ENCODE results near the gene IMMP2L.

The IMMP2L gene

GRCh38 chr7:111229916-111230315, 332.4 kb downstream of the IMMP2L start:
- no peak overlapping the region for H3K9ac ChIP-seq (ENCODE audit: low read depth, low read length)
- H3K9me3 ChIP-seq (ENCODE audit: control insufficient read depth, insufficient read depth, low read length): no peaks in the 10 kb centered on the region
- peaks cover 19% of the 10 kb centered on the region; the same call in 1 of the 2 replicates for H3K4me1 ChIP-seq (ENCODE audit: insufficient read depth, low read length)
- H3K36me3 ChIP-seq (ENCODE audit: insufficient read depth, low read length): no peaks in the 10 kb centered on the region

GRCh38 chr7:111229181-111229740, 333.0 kb downstream of the IMMP2L start:
- H3K36me3 ChIP-seq (ENCODE audit: insufficient read depth, low read length): no peaks in the 10 kb centered on the region
- H3K4me1 ChIP-seq (ENCODE audit: insufficient read depth, low read length): peaks cover 19% of the 10 kb centered on the region; the same call in 1 of the 2 replicates
- H3K9me3 ChIP-seq (ENCODE audit: control insufficient read depth, insufficient read depth, low read length): no peaks in the 10 kb centered on the region
- H3K9ac ChIP-seq (ENCODE audit: low read depth, low read length): no peak overlapping the region

GRCh38 chr7:111228437-111228836, 333.9 kb downstream of the IMMP2L start:
- H3K9me3 ChIP-seq (ENCODE audit: control insufficient read depth, insufficient read depth, low read length): no peaks in the 10 kb centered on the region
- H3K9ac ChIP-seq (ENCODE audit: low read depth, low read length): no peak overlapping the region
- H3K4me1 ChIP-seq (ENCODE audit: insufficient read depth, low read length): peaks cover 19% of the 10 kb centered on the region; the same call in 1 of the 2 replicates
- no peaks in the 10 kb centered on the region for H3K36me3 ChIP-seq (ENCODE audit: insufficient read depth, low read length)

- H3K36me3 ChIP-seq (ENCODE audit: insufficient read depth, low read length): no peaks in the 10 kb centered on the region
- H3K4me1 ChIP-seq (ENCODE audit: insufficient read depth, low read length): peaks cover 12% of the 10 kb centered on the region; the same call in 1 of the 2 replicates
- H3K9me3 ChIP-seq (ENCODE audit: control insufficient read depth, insufficient read depth, low read length): no peaks in the 10 kb centered on the region
- no peak overlapping the region for H3K9ac ChIP-seq (ENCODE audit: low read depth, low read length)
Observed at GRCh38 chr7:111226800-111227199, 335.5 kb downstream of the IMMP2L start.

DNA sequence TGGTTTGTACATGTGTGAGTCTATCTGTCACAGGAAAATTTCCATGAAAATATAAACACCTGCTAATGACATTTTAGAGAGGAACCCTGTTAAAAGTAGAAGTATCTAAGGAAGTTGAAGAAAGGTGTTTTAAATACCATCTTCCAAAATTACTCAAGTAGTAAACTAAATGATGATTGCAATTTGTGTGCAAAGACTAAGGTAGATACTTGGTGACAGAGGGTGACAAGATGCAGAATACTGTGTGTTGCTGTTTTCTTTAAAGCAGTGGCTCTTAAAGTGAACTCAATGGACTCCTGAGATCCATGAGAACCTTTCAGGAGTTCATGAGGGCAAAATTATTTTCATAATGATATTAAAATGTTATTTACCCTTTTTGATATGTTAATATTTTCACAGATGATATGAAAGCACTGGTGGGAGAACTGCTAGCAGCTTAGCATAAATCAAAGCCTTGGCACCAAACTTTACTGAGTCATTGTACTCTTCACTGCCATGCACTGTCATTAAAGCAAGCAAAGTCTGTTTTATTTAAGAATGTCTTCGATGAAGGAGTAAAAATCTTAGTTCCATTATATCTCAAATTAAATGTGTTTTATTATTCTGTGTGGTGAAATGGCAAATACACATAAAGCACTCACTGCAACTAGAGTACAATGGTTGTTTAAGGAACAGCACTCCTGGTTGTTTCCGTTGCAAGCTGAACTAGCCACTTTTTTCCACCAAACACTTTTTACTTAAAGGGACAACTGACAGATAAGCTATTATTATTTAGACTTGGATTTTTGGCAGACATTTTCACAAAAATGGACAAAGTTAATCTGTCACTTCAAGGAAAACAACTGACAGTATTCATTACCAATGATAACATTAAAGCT, 337.7 kb downstream of the IMMP2L start:
- Histone ChIP-seq H3K9me3 (ENCODE audit: control insufficient read depth, insufficient read depth, low read length) (no peaks in the 10 kb centered on the region), H3K4me1 (ENCODE audit: insufficient read depth, low read length) (peaks cover 2% of the 10 kb centered on the region; the same call in 1 of the 2 replicates), H3K36me3 (ENCODE audit: insufficient read depth, low read length) (no peaks in the 10 kb centered on the region), H3K9ac (ENCODE audit: low read depth, low read length) (no peak overlapping the region)

GRCh38 chr7:111223802-111224253, 338.5 kb downstream of the IMMP2L start:
- Histone ChIP-seq H3K4me1 (ENCODE audit: insufficient read depth, low read length) (no peaks in the 10 kb centered on the region), H3K36me3 (ENCODE audit: insufficient read depth, low read length) (no peaks in the 10 kb centered on the region), H3K9me3 (ENCODE audit: control insufficient read depth, insufficient read depth, low read length) (no peaks in the 10 kb centered on the region), H3K9ac (ENCODE audit: low read depth, low read length) (no peak overlapping the region)

DNA sequence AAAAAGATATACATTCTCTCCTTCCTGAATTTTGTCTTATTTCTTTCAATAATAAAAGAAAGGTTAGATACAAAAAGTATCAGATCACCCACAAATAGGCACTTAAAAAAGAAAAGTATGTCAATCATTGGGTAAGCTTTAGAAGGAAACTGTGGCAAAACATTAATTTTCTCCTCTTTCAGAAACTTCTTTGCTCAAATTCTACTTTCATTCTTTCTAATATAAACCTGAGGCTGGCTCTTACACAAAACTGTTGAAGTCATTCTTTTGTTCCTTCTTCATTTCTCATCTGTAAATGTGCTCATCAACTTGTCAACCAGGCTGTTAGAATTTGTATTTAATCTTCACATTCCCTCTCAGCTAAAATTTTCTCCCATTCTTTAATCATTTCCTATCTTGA, 346.7 kb downstream of the IMMP2L start:
- Histone ChIP-seq H3K9ac (ENCODE audit: low read depth, low read length) (no peak overlapping the region), H3K4me1 (ENCODE audit: insufficient read depth, low read length) (0 out of 2 replicates have a peak, but pooled peaks cover 5% of the 10 kb centered on the region), H3K9me3 (ENCODE audit: control insufficient read depth, insufficient read depth, low read length) (0 out of 2 replicates have a peak, but pooled peaks cover 4% of the 10 kb centered on the region), H3K36me3 (ENCODE audit: insufficient read depth, low read length) (no peaks in the 10 kb centered on the region)

- H3K9me3 ChIP-seq (ENCODE audit: control insufficient read depth, insufficient read depth, low read length): 0 out of 2 replicates have a peak, but pooled peaks cover 4% of the 10 kb centered on the region
- no peaks in the 10 kb centered on the region for H3K36me3 ChIP-seq (ENCODE audit: insufficient read depth, low read length)
- no peak overlapping the region for H3K9ac ChIP-seq (ENCODE audit: low read depth, low read length)
- H3K4me1 ChIP-seq (ENCODE audit: insufficient read depth, low read length): 0 out of 2 replicates have a peak, but pooled peaks cover 5% of the 10 kb centered on the region
Observed at GRCh38 chr7:111212857-111213523, 349.3 kb downstream of the IMMP2L start.

- H3K36me3 ChIP-seq (ENCODE audit: insufficient read depth, low read length): no peaks in the 10 kb centered on the region
- no peak overlapping the region for H3K9ac ChIP-seq (ENCODE audit: low read depth, low read length)
Observed at GRCh38 chr7:111210996-111211395, 351.3 kb downstream of the IMMP2L start.

DNA sequence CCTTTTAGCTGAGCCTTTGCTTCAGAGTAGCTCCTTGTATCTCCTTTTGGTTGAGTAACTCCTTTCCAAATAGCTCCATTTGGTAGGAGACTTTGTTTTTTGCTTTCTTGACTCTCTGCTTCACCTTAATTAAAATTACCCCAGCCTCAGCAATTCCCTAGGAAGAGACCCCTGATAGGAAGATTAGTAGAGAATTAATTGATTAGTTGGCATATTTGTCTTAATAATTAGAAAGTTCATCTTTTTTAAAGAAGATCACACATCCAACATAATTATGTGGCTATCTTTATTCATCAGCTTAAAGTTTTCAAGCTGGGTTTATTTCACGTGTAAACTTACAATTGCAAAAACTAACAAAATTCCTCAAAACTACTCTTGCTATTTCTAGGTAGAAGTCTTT, 352.2 kb downstream of the IMMP2L start:
- H3K9ac ChIP-seq (ENCODE audit: low read depth, low read length): no peak overlapping the region
- H3K9me3 ChIP-seq (ENCODE audit: control insufficient read depth, insufficient read depth, low read length): 0 out of 2 replicates have a peak, but pooled peaks cover 4% of the 10 kb centered on the region
- H3K4me1 ChIP-seq (ENCODE audit: insufficient read depth, low read length): 0 out of 2 replicates have a peak, but pooled peaks cover 5% of the 10 kb centered on the region
- H3K36me3 ChIP-seq (ENCODE audit: insufficient read depth, low read length): no peaks in the 10 kb centered on the region

More at GRCh38 chr7:111210996-111211395, 351.3 kb downstream of the IMMP2L start:
- Histone ChIP-seq H3K4me1 (ENCODE audit: insufficient read depth, low read length) (0 out of 2 replicates have a peak, but pooled peaks cover 5% of the 10 kb centered on the region), H3K9me3 (ENCODE audit: control insufficient read depth, insufficient read depth, low read length) (0 out of 2 replicates have a peak, but pooled peaks cover 4% of the 10 kb centered on the region)

- H3K36me3 ChIP-seq (ENCODE audit: insufficient read depth, low read length): no peaks in the 10 kb centered on the region
Observed at GRCh38 chr7:111205251-111205650, 357.0 kb downstream of the IMMP2L start.

GRCh38 chr7:111202321-111202720, 360.0 kb downstream of the IMMP2L start:
- Histone ChIP-seq H3K9ac (ENCODE audit: low read depth, low read length) (no peak overlapping the region), H3K9me3 (ENCODE audit: control insufficient read depth, insufficient read depth, low read length) (no peaks in the 10 kb centered on the region), H3K36me3 (ENCODE audit: insufficient read depth, low read length) (no peaks in the 10 kb centered on the region), H3K4me1 (ENCODE audit: insufficient read depth, low read length) (no peaks in the 10 kb centered on the region)

More at GRCh38 chr7:111205251-111205650, 357.0 kb downstream of the IMMP2L start:
- no peaks in the 10 kb centered on the region for H3K4me1 ChIP-seq (ENCODE audit: insufficient read depth, low read length)
- H3K9ac ChIP-seq (ENCODE audit: low read depth, low read length): no peak overlapping the region
- H3K9me3 ChIP-seq (ENCODE audit: control insufficient read depth, insufficient read depth, low read length): no peaks in the 10 kb centered on the region

- H3K9ac ChIP-seq (ENCODE audit: low read depth, low read length): no peak overlapping the region
- no peaks in the 10 kb centered on the region for H3K4me1 ChIP-seq (ENCODE audit: insufficient read depth, low read length)
- no peaks in the 10 kb centered on the region for H3K36me3 ChIP-seq (ENCODE audit: insufficient read depth, low read length)
- no peaks in the 10 kb centered on the region for H3K9me3 ChIP-seq (ENCODE audit: control insufficient read depth, insufficient read depth, low read length)
Observed at GRCh38 chr7:111199643-111200042, 362.6 kb downstream of the IMMP2L start.

- no peaks in the 10 kb centered on the region for H3K36me3 ChIP-seq (ENCODE audit: insufficient read depth, low read length)
- no peaks in the 10 kb centered on the region for H3K9me3 ChIP-seq (ENCODE audit: control insufficient read depth, insufficient read depth, low read length)
- H3K4me1 ChIP-seq (ENCODE audit: insufficient read depth, low read length): no peaks in the 10 kb centered on the region
- no peak overlapping the region for H3K9ac ChIP-seq (ENCODE audit: low read depth, low read length)
Observed at GRCh38 chr7:111198255-111198654, 364.0 kb downstream of the IMMP2L start.
